ENCODE data around the gene TSSK3. TPM values are rescaled to one million over a fixed set of nuclear protein-coding genes. Genes with fewer than 3 reads are reported as not detected.

TSSK3 gene, protein sequence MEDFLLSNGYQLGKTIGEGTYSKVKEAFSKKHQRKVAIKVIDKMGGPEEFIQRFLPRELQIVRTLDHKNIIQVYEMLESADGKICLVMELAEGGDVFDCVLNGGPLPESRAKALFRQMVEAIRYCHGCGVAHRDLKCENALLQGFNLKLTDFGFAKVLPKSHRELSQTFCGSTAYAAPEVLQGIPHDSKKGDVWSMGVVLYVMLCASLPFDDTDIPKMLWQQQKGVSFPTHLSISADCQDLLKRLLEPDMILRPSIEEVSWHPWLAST
- 0.98 and 1.2 TPM in 2 replicates for total RNA-seq

DNA sequence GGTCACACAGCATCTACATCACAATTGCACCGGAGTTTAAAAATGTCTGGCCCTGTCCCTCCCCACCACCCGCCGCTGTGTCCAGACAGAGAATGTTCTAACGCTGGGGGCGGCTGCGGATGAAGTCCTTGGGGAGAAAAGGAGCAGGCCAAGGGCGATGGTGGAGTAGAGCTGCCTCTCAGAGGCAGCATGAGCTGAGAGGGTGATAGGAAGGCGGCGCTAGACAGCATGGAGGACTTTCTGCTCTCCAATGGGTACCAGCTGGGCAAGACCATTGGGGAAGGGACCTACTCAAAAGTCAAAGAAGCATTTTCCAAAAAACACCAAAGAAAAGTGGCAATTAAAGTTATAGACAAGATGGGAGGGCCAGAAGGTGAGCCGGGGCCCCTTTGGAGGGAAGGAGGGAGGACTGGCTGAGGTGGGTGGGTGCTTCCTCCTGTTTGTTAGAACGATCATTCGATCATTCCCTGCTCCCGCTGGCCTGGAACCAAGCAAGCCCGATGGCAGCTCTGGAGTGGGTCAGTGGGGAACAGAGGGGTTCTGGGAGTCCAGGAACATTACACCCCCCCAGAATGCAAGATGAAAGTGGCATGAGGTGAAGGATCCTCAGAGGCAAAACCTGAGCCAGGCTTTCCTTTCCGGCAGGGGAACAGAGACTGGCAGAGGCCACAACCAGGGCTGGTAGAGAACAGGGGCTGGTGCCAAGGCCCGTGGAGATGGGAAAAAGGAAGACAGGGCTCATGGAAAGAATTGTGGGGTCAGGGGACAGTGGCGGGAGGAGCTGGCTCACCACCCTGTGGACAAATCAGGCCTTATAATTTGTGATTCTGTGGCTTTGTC is at the start of gene TSSK3, which contains the start of gene FAM229A:
Gene TSSK3 (plus strand): TSS at position 66 of the 840 bp plus-strand sequence. CDS start 163 bp downstream, at position 229.
Gene FAM229A (minus strand): TSS at position 12 of the 840 bp plus-strand sequence. CDS start 394 bp downstream, outside the sequence.
- intact Hi-C loops (cut with micrococcal nuclease): no loop called here

DNA sequence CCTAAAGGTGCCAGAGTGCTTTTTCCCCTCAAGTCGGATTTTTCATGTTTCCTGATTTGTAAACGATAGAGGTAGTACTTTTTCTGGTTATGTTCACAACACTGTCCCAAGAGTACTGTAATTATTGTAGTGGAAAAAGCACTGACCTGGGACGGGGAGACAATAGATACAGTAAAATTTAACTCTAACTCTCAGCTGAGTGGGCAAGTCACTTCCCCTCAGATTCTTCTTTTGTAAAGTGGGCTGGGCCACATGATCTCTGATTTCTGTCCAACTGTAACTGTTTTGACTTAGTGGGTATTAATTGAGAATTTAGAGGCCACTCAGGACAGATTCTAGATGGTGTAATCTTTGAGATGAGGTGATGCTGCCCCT is 45.4 kb upstream of the TSSK3 start:
- intact Hi-C loops (cut with micrococcal nuclease): no loop called here

DNA sequence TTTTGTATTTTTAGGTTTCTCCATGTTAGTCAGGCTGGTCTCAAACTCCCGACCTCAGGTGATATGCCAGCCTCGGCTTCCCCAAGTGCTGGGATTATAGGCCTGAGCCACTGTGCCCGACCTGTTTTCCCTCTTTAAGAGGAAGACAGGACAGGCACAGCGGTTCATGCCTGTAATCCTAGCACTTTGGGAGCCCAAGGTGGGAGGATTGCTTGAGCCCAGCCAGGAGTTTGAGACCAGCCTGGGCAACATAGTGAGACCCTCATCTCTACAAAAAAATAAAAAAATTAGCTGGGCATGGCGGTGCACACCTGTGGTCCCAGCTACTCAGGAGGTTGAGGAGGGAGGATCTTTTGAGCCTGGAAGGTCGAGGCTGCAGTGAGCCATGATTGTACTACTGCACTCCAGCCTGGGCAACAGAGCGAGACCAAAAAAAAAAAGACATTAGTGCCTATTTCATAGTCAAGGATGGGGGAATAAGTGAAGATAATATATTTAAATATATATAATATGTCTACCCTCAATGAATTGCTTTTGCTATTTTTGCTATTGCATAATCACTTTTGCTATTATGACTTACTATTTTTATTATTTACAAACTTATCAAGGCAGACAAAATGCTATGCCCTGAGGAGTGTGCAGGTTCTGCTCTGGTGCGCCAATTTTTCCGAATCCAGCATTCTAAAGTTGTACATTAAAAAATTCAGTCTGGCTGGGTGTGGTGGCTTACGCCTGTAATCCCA is 44.0 kb upstream of the TSSK3 start:
- intact Hi-C loops (cut with micrococcal nuclease): no loop called here

DNA sequence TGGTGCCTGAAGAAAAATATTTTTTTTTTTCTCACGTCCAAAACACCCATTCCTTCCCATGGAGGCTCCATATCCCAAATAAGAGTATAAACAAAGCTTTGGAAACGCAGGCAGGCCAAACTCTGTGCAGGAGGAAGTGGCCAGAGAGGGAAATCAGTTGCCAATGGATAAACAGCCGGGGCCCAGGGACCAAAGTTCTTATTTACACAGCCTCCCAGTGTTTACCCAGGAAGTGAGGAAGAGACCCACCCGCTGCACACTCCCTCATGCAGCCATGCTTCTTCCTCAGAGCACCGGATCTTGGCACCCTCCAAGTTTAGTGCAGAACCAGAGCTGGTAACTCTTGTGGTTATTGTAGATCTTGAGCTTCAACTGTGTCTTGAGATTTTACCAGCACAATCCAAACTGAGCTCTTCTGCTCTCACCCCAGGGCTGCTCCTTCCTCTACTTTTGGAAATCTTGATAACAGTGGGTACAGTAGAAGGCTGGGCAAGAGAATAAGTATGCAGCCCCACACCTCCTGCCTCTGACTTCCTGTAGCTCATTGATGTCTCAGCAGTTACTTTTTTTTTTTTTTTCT is 40.5 kb upstream of the TSSK3 start:
- intact Hi-C loops (cut with micrococcal nuclease): loop anchor here (1.0 to 5.0 kb wide), 3 partner anchors 14 to 65 kb away; partner anchors contain the start of gene MARCKSL1

DNA sequence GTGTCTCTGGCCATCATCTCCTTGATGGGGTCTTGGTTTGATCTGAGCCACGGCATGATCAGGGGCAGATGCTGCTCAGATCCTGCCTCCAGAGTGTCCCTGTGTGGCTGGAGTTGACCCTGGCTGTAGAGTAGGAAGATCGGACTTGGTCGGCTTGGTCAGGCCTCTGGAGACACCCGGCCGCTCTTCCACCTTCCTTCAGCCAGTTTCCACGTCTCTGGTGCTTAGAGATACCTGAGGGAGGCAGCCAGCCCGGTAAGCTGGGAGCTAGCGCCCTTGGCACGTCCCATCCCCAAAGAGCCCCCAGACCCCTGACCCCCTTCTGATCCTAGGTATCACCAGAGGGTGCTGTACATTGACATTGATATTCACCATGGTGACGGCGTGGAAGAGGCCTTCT is 35.1 kb upstream of the TSSK3 start:
- intact Hi-C loops (cut with micrococcal nuclease): no loop called here

DNA sequence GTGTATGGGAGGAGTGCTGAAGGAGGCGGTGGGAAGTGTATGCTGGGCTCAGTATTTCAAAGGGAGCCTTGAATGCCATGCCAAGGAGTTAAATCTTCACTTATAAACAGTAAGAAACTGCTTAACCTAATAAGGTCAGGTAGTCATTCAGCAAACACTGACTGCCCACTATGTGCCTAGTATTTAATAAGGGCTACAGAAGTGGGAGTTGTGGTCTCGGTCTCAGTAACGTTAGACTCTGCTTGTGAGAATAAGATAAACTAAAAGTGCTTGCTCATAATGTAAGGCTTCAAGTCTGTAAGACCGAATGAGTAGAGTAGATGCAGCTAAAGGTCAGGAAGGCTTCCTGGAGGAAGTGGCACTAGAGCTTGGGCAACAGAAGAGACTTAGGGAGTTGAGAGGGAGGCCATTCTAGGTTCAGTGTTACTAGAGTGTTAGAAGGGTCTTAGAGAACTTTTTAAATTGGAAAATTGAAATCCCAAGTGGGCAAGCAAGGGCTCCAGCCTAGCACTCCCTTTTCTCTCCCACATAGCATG is 32.3 kb upstream of the TSSK3 start:
- intact Hi-C loops (cut with micrococcal nuclease): no loop called here

DNA sequence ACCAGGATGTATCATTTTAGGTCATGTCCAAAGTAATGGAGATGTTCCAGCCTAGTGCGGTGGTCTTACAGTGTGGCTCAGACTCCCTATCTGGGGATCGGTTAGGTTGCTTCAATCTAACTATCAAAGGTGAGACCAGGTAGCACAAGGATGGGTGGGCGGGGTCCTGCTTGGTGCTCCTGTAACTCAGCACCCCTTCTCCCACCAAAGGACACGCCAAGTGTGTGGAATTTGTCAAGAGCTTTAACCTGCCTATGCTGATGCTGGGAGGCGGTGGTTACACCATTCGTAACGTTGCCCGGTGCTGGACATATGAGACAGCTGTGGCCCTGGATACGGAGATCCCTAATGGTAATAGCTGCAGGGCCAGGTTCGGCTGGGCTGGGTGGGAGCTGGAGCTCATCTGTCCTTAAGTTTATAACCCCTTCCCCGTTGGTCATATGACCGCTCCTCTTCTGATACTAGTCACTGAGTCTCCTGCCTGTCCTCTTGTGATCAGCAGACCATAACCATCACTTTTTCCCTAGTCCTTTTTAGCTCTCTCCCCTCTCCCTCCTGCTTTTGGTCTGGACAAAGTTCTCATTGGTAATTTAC is 31.7 kb upstream of the TSSK3 start:
- intact Hi-C loops (cut with micrococcal nuclease): no loop called here

DNA sequence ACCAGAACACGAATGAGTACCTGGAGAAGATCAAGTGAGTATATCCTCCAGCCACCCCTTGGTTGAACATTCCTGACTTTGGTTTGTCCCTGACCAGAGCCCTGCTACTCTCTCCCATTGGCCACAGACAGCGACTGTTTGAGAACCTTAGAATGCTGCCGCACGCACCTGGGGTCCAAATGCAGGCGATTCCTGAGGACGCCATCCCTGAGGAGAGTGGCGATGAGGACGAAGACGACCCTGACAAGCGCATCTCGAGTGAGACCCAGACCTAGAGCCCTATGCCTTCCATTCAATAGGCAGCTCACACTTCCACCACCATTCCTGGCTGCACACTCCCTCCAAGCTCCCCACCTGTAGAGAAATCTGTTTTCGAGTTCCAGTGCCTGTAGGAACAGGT is 30.8 kb upstream of the TSSK3 start:
- intact Hi-C loops (cut with micrococcal nuclease): no loop called here

DNA sequence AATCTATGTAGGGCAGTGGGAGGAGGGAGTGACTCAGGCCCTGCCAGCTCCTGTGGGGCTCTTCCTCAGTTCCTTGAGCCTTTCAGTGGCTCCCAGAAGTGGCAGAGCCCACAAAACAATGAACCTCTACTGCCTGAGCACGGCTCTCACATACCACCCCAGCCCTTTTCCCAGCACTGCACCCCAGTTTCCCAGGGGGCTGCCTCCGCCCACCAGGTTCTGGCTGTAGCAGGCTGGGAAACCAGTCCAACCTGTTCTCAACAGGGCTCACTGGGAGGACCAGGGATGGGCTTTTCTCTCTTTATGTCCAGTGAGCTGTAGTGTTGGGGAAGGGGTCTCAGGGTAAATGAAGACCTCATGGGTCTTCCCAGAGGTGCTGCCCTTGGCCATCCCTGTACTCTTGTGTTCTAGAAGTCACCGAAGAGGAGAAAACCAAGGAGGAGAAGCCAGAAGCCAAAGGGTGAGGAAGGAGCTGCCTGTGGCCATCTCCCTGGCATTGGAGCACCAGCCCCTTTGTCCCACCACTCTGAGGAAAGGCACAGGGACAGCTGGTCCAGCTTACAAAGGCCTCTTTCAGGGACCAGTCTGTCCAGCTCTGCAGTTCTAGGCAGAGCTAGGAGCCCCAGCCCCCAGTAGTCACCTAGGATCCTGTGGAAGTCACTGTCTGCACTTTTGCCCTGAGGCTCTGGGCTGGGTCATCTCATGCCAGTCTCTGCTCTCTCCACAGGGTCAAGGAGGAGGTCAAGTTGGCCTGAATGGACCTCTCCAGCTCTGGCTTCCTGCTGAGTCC is 29.9 kb upstream of the TSSK3 start:
- intact Hi-C loops (cut with micrococcal nuclease): no loop called here

DNA sequence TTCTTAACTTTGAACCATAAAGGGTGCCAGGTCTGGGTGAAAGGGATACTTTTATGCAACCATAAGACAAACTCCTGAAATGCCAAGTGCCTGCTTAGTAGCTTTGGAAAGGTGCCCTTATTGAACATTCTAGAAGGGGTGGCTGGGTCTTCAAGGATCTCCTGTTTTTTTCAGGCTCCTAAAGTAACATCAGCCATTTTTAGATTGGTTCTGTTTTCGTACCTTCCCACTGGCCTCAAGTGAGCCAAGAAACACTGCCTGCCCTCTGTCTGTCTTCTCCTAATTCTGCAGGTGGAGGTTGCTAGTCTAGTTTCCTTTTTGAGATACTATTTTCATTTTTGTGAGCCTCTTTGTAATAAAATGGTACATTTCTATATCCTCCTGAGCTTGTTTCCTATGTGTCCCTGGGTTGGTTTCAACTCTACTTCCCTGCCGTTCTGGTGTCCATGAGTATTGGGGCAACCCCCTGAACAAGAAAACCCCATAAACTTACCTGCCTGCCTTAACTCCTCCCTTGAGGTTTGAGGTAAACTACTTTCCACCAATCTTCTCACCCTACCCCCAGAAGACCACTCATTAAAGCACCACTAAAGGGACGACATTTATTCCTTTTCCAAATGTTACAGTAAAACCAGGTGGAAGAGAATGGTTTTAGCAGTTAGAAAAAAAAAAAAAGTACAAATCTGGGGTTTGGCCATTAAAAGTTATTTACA is 28.9 kb upstream of the TSSK3 start:
- intact Hi-C loops (cut with micrococcal nuclease): no loop called here

DNA sequence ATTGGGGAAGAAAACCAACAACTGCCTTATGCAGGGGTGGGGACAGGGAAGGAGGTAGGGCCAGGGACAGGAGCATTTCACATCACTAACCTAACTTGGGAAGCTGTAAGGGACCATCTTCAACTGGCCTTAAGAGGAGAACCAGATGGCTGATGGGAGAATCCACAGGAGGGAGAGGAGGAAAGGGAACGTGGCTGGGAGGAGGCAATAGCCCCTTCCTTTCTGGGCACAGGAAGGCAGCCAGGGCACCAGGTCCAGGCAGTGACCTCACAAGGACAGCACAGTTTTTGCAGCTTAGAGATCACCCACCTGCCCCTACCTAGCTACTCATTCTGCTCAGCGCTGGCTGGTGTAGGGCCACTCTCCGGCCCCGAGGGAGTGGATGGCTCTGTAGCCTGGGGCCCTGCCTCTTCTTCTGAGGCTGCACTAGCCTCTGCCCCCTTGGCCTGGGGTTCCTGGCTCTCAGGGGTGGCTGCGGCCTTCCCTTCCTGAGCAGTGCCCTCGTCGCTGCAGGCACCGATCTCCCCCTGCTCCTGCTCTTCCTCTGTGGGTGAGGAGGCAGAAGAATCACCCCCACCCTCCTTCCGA is 28.0 kb upstream of the TSSK3 start:
- intact Hi-C loops (cut with micrococcal nuclease): no loop called here

DNA sequence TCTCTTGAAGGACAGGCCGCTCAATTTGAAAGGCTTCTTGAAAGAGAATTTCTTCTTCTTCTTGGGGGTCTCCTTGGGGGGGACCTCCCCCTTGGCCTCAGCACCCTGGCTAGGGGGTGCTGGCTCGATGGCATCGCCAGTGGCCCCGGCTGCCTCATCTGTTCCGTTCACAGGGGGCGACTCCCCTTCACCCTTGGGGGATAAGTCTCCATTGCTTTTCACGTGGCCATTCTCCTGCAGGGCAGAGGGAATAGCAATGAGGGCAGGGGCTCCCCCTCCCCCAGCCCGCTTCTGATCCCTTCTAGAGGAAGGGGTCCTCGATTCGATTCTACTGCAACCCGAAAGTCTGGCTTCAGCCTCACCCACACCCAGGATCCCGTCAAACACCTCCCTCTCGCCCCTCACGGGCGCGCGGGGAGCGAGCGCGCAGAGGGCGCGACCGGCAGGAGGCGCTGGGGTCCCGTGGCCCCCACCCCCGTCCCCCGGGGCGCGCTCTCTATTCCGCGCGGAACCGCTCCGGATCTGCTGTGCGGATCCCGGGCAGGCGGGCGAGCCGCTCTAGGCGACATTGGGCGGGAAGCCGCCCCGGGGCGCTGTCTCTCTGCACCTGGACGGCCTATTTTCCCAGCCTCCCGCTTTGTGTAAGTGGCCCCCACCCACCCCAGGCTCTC is 27.3 kb upstream of the TSSK3 start:
- intact Hi-C loops (cut with micrococcal nuclease): loop anchor here (1.0 kb wide), 2 partner anchors 37 to 79 kb away; no protein-coding TSS in a partner anchor

DNA sequence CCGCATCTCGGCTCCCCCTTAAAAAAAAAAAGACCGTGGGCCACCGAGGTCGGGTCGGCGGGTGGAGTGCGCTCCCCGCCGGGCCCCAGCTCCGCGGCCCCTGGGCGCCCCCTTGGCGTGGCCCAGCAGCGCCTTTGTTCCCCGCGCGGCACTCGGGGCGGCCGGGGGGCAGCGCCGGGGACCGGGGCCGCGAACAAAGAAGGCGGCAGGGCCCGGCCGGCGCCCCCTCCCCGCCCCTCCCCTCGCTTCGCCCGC is 26.9 kb upstream of the TSSK3 start:
- intact Hi-C loops (cut with micrococcal nuclease): loop anchor here (1.0 kb wide), 2 partner anchors 37 to 79 kb away; no protein-coding TSS in a partner anchor

DNA sequence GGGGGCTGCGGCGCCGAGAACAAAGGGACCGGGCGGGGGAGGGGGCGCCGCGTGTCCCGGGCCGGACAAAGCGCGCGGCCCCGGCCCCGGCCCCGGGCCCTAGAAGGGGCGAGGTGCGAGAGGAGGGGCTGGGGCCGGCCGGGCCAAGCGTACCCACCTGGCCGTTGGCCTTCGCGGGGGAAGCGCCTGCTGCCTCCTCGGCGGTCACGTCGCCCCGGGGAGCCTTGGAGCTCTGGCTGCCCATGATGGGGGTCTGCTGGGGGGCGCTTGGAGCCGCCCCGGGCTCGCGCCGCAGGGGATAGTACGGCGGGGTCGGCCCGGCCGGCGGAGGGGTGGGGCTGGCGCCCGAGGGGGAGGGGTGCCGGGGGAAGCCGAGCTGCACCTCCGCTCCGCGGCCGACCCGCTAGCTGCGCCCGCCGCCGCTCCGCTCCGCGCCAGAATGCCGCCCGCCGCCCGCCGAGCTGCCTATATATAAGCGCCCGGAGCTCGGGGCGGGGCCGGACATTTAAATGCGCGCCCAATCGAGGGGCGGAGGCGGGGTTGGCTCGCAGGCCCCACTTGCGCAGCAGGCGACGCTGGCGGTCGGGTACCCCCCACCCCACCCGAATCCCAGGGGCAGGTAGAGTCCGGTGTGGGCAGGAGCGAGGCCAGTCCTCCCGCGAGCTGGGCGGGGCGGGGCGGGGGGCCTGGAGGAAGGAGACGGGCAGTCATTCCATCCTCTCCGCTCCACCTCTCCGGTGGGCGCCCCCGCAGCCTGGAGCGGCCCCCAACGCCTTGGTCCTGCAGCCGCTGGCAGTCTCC is 26.3 kb upstream of the TSSK3 start, which contains the start of gene MARCKSL1:
Gene MARCKSL1 (minus strand): TSS at position 444 of the 801 bp plus-strand sequence. CDS start 200 bp downstream, at position 244.
- intact Hi-C loops (cut with micrococcal nuclease): loop anchor here (1.0 kb wide), 5 partner anchors 14 to 78 kb away; partner anchors contain the start of gene BSDC1

DNA sequence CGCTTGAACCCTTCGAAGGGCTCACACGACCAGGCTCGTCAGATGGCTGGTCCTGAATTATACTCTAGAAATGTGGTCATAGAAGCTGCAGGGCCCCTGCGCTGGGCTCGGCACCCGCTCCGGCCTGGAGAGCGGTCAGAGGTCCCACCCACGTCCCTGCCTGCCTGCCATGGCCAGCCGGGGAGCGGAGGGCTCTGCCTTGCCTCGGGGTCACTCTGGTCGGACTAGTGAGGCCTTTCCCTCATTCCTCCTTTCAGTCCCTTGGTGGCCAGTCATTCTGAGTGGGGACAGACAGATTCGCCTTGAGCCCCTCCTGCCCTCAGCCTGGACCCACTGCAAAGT is 25.8 kb upstream of the TSSK3 start:
- intact Hi-C loops (cut with micrococcal nuclease): loop anchor here (1.0 kb wide), 3 partner anchors 14 to 58 kb away; partner anchors contain the start of gene BSDC1

DNA sequence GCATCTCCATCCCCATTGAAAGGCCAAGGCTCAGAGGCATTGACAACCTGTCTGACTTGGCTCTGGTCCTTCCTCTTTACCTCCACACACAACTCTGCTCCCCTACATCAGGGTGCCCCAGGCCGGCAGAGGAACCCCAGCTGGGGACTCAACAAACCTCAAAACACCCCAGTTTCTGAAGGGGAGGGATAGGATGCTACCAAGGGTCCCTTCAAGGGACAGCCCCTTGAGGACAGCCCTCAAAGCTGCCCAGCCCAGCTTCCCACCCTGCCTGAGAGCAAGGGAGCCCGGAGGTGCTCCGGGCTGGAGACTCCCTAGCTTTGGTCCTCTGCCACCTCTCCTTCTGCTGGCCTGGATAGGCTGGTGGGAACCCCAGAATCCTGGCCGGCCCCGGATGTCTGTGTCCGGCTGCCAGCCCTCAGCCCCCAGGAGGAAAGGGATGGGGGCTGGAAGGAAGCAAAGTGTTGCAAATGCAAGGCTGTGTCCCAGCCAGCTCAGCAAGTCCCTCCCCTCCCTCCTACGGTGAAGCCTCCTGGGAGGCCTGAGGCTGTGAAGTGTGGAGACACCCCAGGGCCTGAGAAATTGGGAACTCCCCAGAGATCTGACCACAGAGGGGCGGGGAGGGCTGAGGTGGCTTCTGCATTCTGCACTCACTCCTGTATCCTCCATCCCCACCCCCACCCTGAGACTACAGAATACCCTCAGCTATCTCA is 25.2 kb upstream of the TSSK3 start:
- intact Hi-C loops (cut with micrococcal nuclease): loop anchor here (1.0 kb wide), 4 partner anchors 14 to 57 kb away; partner anchors contain the start of gene BSDC1

Measured in T-helper 1 cell treated with Interleukin-12 subunit alpha and Interleukin-12 subunit beta and Interleukin-4 antibody, amounts not matched to agents 30 ng/mL and 1 ng/mL, for 36 hours (primary cell).